MCF 10A (cell line): ENCODE results near the gene LDLRAD4. TPM values are rescaled to one million over a fixed set of nuclear protein-coding genes. Genes with fewer than 3 reads are reported as not detected.

Experiments used
- BruUV-seq: library from RNA; stranded (reverse); fragments of 400-500 nt; replicated peaks from 2 replicates; lab custom pipeline; 2021; lab: Mats Ljungman, UMichigan
- CTCF ChIA-PET: fragments of 300-600 bp; sonication (Branson Sonifier 250); formaldehyde crosslinking; extraction: SDS; loops from one replicate; lab custom pipeline; 2021; ENCODE audit warnings: antibody characterized with exemption, inconsistent platforms; lab: Yijun Ruan, JAX
- POLR2A ChIA-PET: fragments of 300-600, 350-650 bp; sonication (Branson Sonifier 250); formaldehyde crosslinking; extraction: SDS; loops from one replicate; lab custom pipeline; 2020; ENCODE audit warnings: antibody characterized with exemption, inconsistent platforms; lab: Yijun Ruan, JAX
- DNase-seq: peaks from one replicate; pipeline ENCODE4 v3.0.0-alpha.2; 2018; ENCODE audit not compliant: unreplicated experiment
- H3K27ac Mint-ChIP-seq: one replicate; pipeline ENCODE4 v1.8.0; 2022; ENCODE audit warnings: mild to moderate bottlenecking, low read depth, mixed read lengths; ENCODE audit not compliant: unreplicated experiment
- H3K27me3 Mint-ChIP-seq: one replicate; pipeline ENCODE4 v1.8.0; 2022; ENCODE audit warnings: mixed read lengths; ENCODE audit not compliant: insufficient read depth, unreplicated experiment
- H3K36me3 Mint-ChIP-seq: one replicate; pipeline ENCODE4 v1.8.0; 2022; ENCODE audit warnings: mild to moderate bottlenecking, moderate library complexity, mixed read lengths; ENCODE audit not compliant: insufficient read depth, unreplicated experiment
- H3K4me1 Mint-ChIP-seq: one replicate; pipeline ENCODE4 v1.8.0; 2022; ENCODE audit warnings: mixed read lengths; ENCODE audit not compliant: insufficient read depth, unreplicated experiment
- H3K4me3 Mint-ChIP-seq: one replicate; pipeline ENCODE4 v1.8.0; 2022; ENCODE audit warnings: mild to moderate bottlenecking, moderate library complexity, mixed read lengths; ENCODE audit not compliant: unreplicated experiment
- H3K9me3 Mint-ChIP-seq: one replicate; pipeline ENCODE4 v1.8.0; 2022; ENCODE audit warnings: mixed read lengths; ENCODE audit not compliant: unreplicated experiment
- CTCF ChIP-seq: fragments of 200-600 bp; IDR thresholded peaks from one replicate; pipeline ENCODE4 v1.8.0; 2022; ENCODE audit warnings: antibody characterized with exemption, mild to moderate bottlenecking; ENCODE audit not compliant: unreplicated experiment
- intact Hi-C: fragments of 100-400 bp; cut with micrococcal nuclease; formaldehyde crosslinking; loops from 2 replicates; pipeline ENCODE4 v1.14.1; 2022
- total RNA-seq: library from RNA; stranded (reverse); gene quantifications from 2 replicates; pipeline ENCODE4 v1.2.3, GENCODE V29; 2022

Gene LDLRAD4
- total RNA-seq, 1 experiment from 2014 or later: not detected

- TF ChIP-seq CTCF: no peak
- H3K36me3 Mint-ChIP-seq: no peaks in the 10 kb centered on the region
- intact Hi-C loops: no loop called here
- DNase-seq: no peak
- POLR2A ChIA-PET: no interaction called here
- no TSS peak for BruUV-seq
- H3K4me1 Mint-ChIP-seq: no peaks in the 10 kb centered on the region
- H3K9me3 Mint-ChIP-seq: peaks cover 14% of the 10 kb centered on the region
- CTCF ChIA-PET: interaction anchor here (1.0 kb wide), 1 partner anchor 190 kb away, joined by 4 read pairs; no protein-coding TSS in a partner anchor
- no peak overlapping the region for H3K4me3 Mint-ChIP-seq
- H3K27me3 Mint-ChIP-seq: no peaks in the 10 kb centered on the region
- no peak overlapping the region for H3K27ac Mint-ChIP-seq
Measured at GRCh38 chr18:13406049-13406615, 187.6 kb downstream of the LDLRAD4 start.

GRCh38 chr18:13406736-13407135 is 188.2 kb downstream of the LDLRAD4 start:
- no peak overlapping the region for H3K4me3 Mint-ChIP-seq
- H3K9me3 Mint-ChIP-seq: peaks cover 20% of the 10 kb centered on the region
- CTCF ChIA-PET: interaction anchor here (0.6 kb wide), 1 partner anchor 91 kb away, joined by 4 read pairs; no protein-coding TSS in a partner anchor
- H3K36me3 Mint-ChIP-seq: no peaks in the 10 kb centered on the region
- POLR2A ChIA-PET: no interaction called here
- no TSS peak for BruUV-seq
- H3K27me3 Mint-ChIP-seq: no peaks in the 10 kb centered on the region
- no peak for TF ChIP-seq CTCF
- H3K4me1 Mint-ChIP-seq: no peaks in the 10 kb centered on the region
- intact Hi-C loops: no loop called here
- DNase-seq: no peak
- no peak overlapping the region for H3K27ac Mint-ChIP-seq

- intact Hi-C loops: no loop called here
- DNase-seq: no peak
- no TSS peak for BruUV-seq
- TF ChIP-seq CTCF: no peak
- Mint-ChIP-seq H3K9me3 (peaks cover 28% of the 10 kb centered on the region), H3K27me3 (no peaks in the 10 kb centered on the region), H3K27ac (no peak overlapping the region), H3K4me1 (no peaks in the 10 kb centered on the region), H3K4me3 (no peak overlapping the region), H3K36me3 (no peaks in the 10 kb centered on the region)
- POLR2A ChIA-PET: no interaction called here
- CTCF ChIA-PET: interaction anchor here (0.9 kb wide), 1 partner anchor 152 kb away, joined by 3 read pairs; no protein-coding TSS in a partner anchor
Measured at GRCh38 chr18:13407484-13407883, 188.9 kb downstream of the LDLRAD4 start.

- ChIA-PET CTCF (no interaction called here), POLR2A (interaction anchor here (1.5 kb wide), 1 partner anchor 27 kb away, joined by 4 read pairs; no protein-coding TSS in a partner anchor)
- Mint-ChIP-seq H3K27me3 (no peaks in the 10 kb centered on the region), H3K27ac (no peak overlapping the region), H3K9me3 (peaks cover 30% of the 10 kb centered on the region), H3K4me1 (no peaks in the 10 kb centered on the region), H3K4me3 (no peak overlapping the region), H3K36me3 (no peaks in the 10 kb centered on the region)
- no peak for DNase-seq
- BruUV-seq: no TSS peak
- no peak for TF ChIP-seq CTCF
- intact Hi-C loops: no loop called here
Measured at GRCh38 chr18:13409026-13409425, 190.5 kb downstream of the LDLRAD4 start.
